Measurements from ENCODE around the gene TNNT3. TPM values are rescaled to one million over a fixed set of nuclear protein-coding genes. Genes with fewer than 3 reads are reported as not detected.

Gene TNNT3
- total and polyA plus RNA-seq, 2 of the 4 experiments (the other 2 are of a cell fraction) = not detected

- Histone ChIP-seq H3K9ac (ENCODE audit: low read depth, low read length) (no peak overlapping the region), H3K9me3 (ENCODE audit: control insufficient read depth, insufficient read depth, low read length) (no peaks in the 10 kb centered on the region), H3K36me3 (ENCODE audit: control insufficient read depth, insufficient read depth, low read length) (no peaks in the 10 kb centered on the region), H2BK5ac (ENCODE audit: low read depth, low read length, poor library complexity, severe bottlenecking) (no peak overlapping the region), H3K14ac (replicated peaks; ENCODE audit: low read depth, low read length) (no peak overlapping the region), H4K20me1 (ENCODE audit: insufficient read depth, low read length) (no peaks in the 10 kb centered on the region), H3K9me1 (ENCODE audit: insufficient read depth, low read length) (no peaks in the 10 kb centered on the region), H3K27ac (ENCODE audit: insufficient read depth, low read length) (no peak overlapping the region), H2AK9ac (replicated peaks; ENCODE audit: low read depth, low read length, poor library complexity) (no peak overlapping the region), H3K27me3 (ENCODE audit: control insufficient read depth, insufficient read depth, low read length) (no peaks in the 10 kb centered on the region), H3K56ac (ENCODE audit: extremely low read depth, insufficient read depth, low read length) (no peak overlapping the region), H3K4me3 (ENCODE audit: insufficient read depth, low read depth, low read length) (no peak overlapping the region), H4K5ac (ENCODE audit: low read depth, low read length) (no peak overlapping the region), H3K79me1 (ENCODE audit: low read depth in 1 of 2, low read length in 2 of 2) (no peaks in the 10 kb centered on the region), H3K4me2 (ENCODE audit: low read depth, low read length) (no peak overlapping the region), H2BK20ac (ENCODE audit: low read depth, low read length) (no peak overlapping the region), H4K91ac (ENCODE audit: insufficient read depth, low read depth, low read length) (no peak overlapping the region), H3K18ac (ENCODE audit: low read depth, low read length) (no peak overlapping the region), H2BK15ac (ENCODE audit: low read depth, low read length) (no peak overlapping the region), H2BK120ac (ENCODE audit: low read depth, low read length) (no peak overlapping the region), H3K4me1 (ENCODE audit: control insufficient read depth, insufficient read depth, low read length) (no peaks in the 10 kb centered on the region), H2AK5ac (ENCODE audit: low read depth, low read length) (no peak overlapping the region), H2AFZ (replicated peaks; ENCODE audit: low read length, poor library complexity) (no peak overlapping the region), H4K8ac (ENCODE audit: low read depth in 2 of 2, low read length in 2 of 2) (no peak overlapping the region), H3K23ac (ENCODE audit: low read depth, low read length) (no peak overlapping the region), H3K4ac (ENCODE audit: low read depth, low read length) (no peak overlapping the region)
- dilution Hi-C loops (cut with HindIII; ENCODE audit: low sequenced_read_pairs, unreplicated experiment) = no loop called here
- BruUV-seq (replicated peaks) = no TSS peak
- POLR2A ChIA-PET (ENCODE audit: unreplicated experiment) = no interaction called here
- TF ChIP-seq MAZ (IDR thresholded peaks at IDR 0.05; ENCODE audit: borderline replicate concordance, low read depth, low read length) (no peak), BHLHE40 (IDR thresholded peaks at IDR 0.05; ENCODE audit: low read depth, low read length) (no peak), SMC3 (IDR thresholded peaks at IDR 0.05; ENCODE audit: low read depth, low read length) (no peak), FOS (IDR thresholded peaks at IDR 0.05; ENCODE audit: low read depth, low read length) (no peak), CEBPB (IDR thresholded peaks at IDR 0.05; ENCODE audit: low read depth, low read length) (no peak), MXI1 (IDR thresholded peaks at IDR 0.05; ENCODE audit: borderline replicate concordance, low read depth, low read length) (no peak), RAD21 (IDR thresholded peaks at IDR 0.05; ENCODE audit: low read length) (no peak), MAFK (IDR thresholded peaks at IDR 0.05; ENCODE audit: low read depth, low read length) (no peak), CHD1 (IDR thresholded peaks at IDR 0.05; ENCODE audit: low read depth, low read length) (no peak), RCOR1 (IDR thresholded peaks at IDR 0.05; ENCODE audit: insufficient replicate concordance, low read length) (no peak), ELK1 (IDR thresholded peaks at IDR 0.05; ENCODE audit: borderline replicate concordance, low read depth, low read length) (no peak), POLR2A (IDR thresholded peaks at IDR 0.05; ENCODE audit: low read depth, low read length) (no peak), USF2 (IDR thresholded peaks at IDR 0.05; ENCODE audit: low read depth, low read length) (no peak)
- CTCF ChIA-PET = no interaction called here
- ATAC-seq (ENCODE audit: low read depth) (no peak), DNase-seq (no peak)
- no CpG with 5 or more reads among the region's 23 CpGs for WGBS, 2 experiments (ENCODE audit: extremely low coverage in 2 of 2, insufficient read length in 1 of 2)
- intact Hi-C loops (cut with micrococcal nuclease) = no loop called here
- in situ Hi-C loops (cut with MboI; ENCODE audit: low sequenced_read_pairs) = no loop called here
Measured at GRCh38 chr11:1969776-1970175, 50.3 kb downstream of the TNNT3 start.

Measured in IMR-90 (cell line).